Left ventricle myocardium superior (tissue), 1 donor: Measurements from ENCODE around the gene RNF213. TPM values are rescaled to one million over a fixed set of nuclear protein-coding genes. Genes with fewer than 3 reads are reported as not detected.

ENCODE experiments used
- ATAC-seq: fragments of 200-7000 bp; cut with Tn5 transposase; one replicate; pipeline ENCODE4 v1.9.1; 2020; ENCODE audit warnings: mild to moderate bottlenecking, moderate library complexity
- DNase-seq: peaks from one replicate; pipeline ENCODE4 v3.0.0-alpha.2; 2020
- intact Hi-C: fragments of 100-400 bp; cut with micrococcal nuclease; formaldehyde crosslinking; loops from one replicate; pipeline ENCODE4 v1.11.0; 2022
- microRNA-seq: library from miRNA; unstranded; fragments of <30 nt; microRNA quantifications from one replicate; pipeline ENCODE4 v1.2.0, GENCODE V29; 2020; ENCODE audit warnings: borderline number of aligned reads
- total RNA-seq: library from RNA; stranded (reverse); fragmentation: NEBNext Ultra II Directional; extraction: Animal tissue kit (Norgen Biotek cat#: 25700); gene quantifications from one replicate; pipeline ENCODE4 v1.2.1, GENCODE V29; 2021
- donor health status: DM: no; HTN: yes; CAD: no; lungs with severe emphysema.

RNF213 gene
- total RNA-seq, 1 donor from 2014 or later: 25.7 TPM

- ATAC-seq (no peak), DNase-seq (no peak)
Observed at GRCh38 chr17:80444644-80444979, 184.0 kb downstream of the RNF213 start.

DNA sequence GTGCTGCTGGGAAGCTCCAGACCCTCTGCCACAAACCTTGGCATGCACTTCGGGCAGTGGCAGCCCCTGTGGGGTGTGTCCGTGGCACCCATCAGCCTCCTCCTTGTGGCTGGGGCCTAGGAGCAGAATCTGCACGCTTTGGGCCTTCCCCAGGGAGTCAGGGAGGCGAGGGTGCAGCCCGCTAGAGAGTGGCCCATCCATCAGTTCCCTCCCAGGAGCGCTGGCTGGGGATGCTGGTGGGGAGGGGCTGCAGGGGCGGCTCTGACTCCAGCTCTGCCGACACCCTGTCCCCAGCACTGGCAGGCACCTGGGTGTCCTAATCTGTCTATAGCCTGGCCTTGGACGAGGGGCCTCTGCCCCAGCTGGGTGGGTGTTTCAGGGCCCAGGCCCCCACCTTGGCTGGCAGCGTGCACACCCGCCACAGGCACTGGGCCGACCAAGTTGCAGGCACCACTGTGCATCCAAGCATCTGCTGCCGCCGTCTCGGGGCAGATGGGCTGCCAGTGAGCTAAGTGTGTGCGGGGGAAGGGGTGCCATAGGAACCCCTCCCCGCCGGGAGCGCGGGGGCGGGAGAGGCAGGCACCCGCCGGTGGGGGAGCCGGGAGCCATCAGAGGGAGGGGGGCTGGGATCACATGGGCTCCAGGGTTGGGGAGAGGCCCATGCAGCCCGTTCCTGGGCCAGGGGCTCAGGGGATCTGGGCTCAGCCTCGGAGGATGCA, 184.5 kb downstream of the RNF213 start:
- intact Hi-C loops: no loop called here
- ATAC-seq: no peak
- no peak for DNase-seq

More at GRCh38 chr17:80444644-80444979, 184.0 kb downstream of the RNF213 start:
- intact Hi-C loops: no loop called here

- ATAC-seq (no peak), DNase-seq (no peak)
- intact Hi-C loops: no loop called here
Observed at GRCh38 chr17:80445726-80446110, 185.1 kb downstream of the RNF213 start.

DNA sequence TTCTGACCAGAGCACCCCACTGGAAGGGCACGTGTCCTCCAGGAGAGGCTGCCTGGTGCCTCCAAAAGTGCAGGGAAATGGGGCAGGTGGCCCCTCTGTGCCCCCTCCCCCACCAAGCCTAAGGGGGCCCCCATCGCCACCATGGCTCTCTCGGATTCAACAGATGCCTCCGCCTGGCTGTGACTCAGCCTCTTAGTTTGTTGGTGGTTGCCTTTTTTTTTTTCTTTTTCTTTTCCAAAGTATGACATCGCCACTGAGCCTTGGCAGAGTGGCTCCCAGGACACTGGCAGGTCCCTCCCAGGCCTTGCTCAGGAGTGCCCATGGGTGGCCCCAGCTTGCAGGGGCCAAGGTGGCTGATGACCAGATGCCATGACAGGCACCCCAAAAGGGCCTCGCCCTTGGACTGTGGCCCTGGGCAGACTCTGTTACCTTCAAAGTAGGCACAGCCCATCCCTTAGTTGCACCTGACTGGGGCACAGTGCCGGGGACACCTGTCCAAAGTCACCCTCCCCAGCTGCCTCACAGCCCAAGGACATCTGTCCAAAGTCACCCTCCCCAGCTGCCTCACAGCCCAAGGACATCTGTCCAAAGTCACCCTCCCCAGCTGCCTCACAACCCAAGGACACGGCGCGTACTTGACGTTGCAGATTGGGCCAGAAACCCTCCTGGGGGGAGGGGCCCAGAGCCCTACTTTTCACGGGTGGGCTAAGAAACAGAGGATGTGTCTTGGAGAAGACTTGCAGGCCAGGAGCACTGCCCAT, 186.2 kb downstream of the RNF213 start:
- no peak for ATAC-seq
- intact Hi-C loops: no loop called here
- DNase-seq: no peak

- DNase-seq (no peak), ATAC-seq (no peak)
- intact Hi-C loops: no loop called here
Observed at GRCh38 chr17:80447790-80448189, 187.1 kb downstream of the RNF213 start.

Small RNA genes within 50 kb of the gene (microRNA-seq; reads per million reads assigned to microRNA genes)
- not detected for gene MIR4730

Other genes starting within 250 kb of the RNF213 start
- 13.1 TPM for gene TBC1D16, start 225.0 kb upstream of the RNF213 start, total RNA-seq
- gene CCDC40, start 224.2 kb upstream of the RNF213 start, total RNA-seq: 5.8 TPM
- gene GAA, start 159.3 kb upstream of the RNF213 start, total RNA-seq: 45.8 TPM
- gene EIF4A3, start 113.7 kb upstream of the RNF213 start, total RNA-seq: 31.6 TPM
- gene CARD14, start 90.8 kb upstream of the RNF213 start, total RNA-seq: not detected
- gene SGSH, start 40.5 kb upstream of the RNF213 start, total RNA-seq: 11.4 TPM
- 10.6 TPM for gene SLC26A11, start 40.4 kb upstream of the RNF213 start, total RNA-seq
- 9.1 TPM for gene ENDOV, start 154.3 kb downstream of the RNF213 start, total RNA-seq
- not detected for gene NPTX1, start 215.8 kb downstream of the RNF213 start, total RNA-seq